Activated T-cell treated with anti-CD3 and anti-CD28 coated beads, Interleukin-2, amount 50 U/mL, for 1 hour (primary cell): Measurements from ENCODE around the gene HABP2.

ENCODE experiments used
- DNase-seq: peaks from one replicate; pipeline ENCODE4 v3.0.0-alpha.2; 2020

Gene HABP2

GRCh38 chr10:113527211-113527906 is 25.5 kb upstream of the HABP2 start:
- no peak for DNase-seq

- no peak for DNase-seq
Measured at GRCh38 chr10:113528876-113529275, 24.0 kb upstream of the HABP2 start.

GRCh38 chr10:113529575-113529974 is 23.3 kb upstream of the HABP2 start:
- DNase-seq = no peak

- DNase-seq = no peak
Measured at GRCh38 chr10:113530476-113530875, 22.4 kb upstream of the HABP2 start.

- no peak for DNase-seq
Measured at GRCh38 chr10:113532724-113533123, 20.1 kb upstream of the HABP2 start.

- DNase-seq = no peak
Measured at GRCh38 chr10:113533801-113534200, 19.1 kb upstream of the HABP2 start.

- no peak for DNase-seq
Measured at GRCh38 chr10:113534423-113534822, 18.4 kb upstream of the HABP2 start.

GRCh38 chr10:113537672-113538071 is 15.2 kb upstream of the HABP2 start:
- no peak for DNase-seq

GRCh38 chr10:113538151-113538550 is 14.7 kb upstream of the HABP2 start:
- no peak for DNase-seq

GRCh38 chr10:113539789-113540188 is 13.1 kb upstream of the HABP2 start:
- DNase-seq = no peak

- no peak for DNase-seq
Measured at GRCh38 chr10:113540845-113541548, 11.9 kb upstream of the HABP2 start.

GRCh38 chr10:113541549-113541927 is 11.3 kb upstream of the HABP2 start:
- DNase-seq = no peak

GRCh38 chr10:113543107-113543955 is 9.5 kb upstream of the HABP2 start:
- DNase-seq = no peak

- no peak for DNase-seq
Measured at GRCh38 chr10:113544392-113544791, 8.5 kb upstream of the HABP2 start.

GRCh38 chr10:113547426-113547825 is 5.4 kb upstream of the HABP2 start:
- DNase-seq = no peak

GRCh38 chr10:113549856-113550255 is 3.0 kb upstream of the HABP2 start:
- no peak for DNase-seq

- no peak for DNase-seq
Measured at GRCh38 chr10:113550365-113550764, 2.5 kb upstream of the HABP2 start.

- DNase-seq = no peak
Measured at GRCh38 chr10:113552014-113552413, 839 bp upstream of the HABP2 start.

- DNase-seq = no peak
Measured at GRCh38 chr10:113553149-113553548, 296 bp downstream of the HABP2 start.

GRCh38 chr10:113554214-113554613 is 1.4 kb downstream of the HABP2 start:
- DNase-seq = no peak

- no peak for DNase-seq
Measured at GRCh38 chr10:113555245-113555644, 2.4 kb downstream of the HABP2 start.

- DNase-seq = no peak
Measured at GRCh38 chr10:113555751-113556150, 2.9 kb downstream of the HABP2 start.

- no peak for DNase-seq
Measured at GRCh38 chr10:113557424-113557862, 4.6 kb downstream of the HABP2 start.

- DNase-seq = no peak
Measured at GRCh38 chr10:113557903-113558321, 5.1 kb downstream of the HABP2 start.
